A673 (cell line): ENCODE data around the gene MYLK. TPM values are rescaled to one million over a fixed set of nuclear protein-coding genes. Genes with fewer than 3 reads are reported as not detected.

ENCODE experiments used
- BruUV-seq: library from RNA; stranded (reverse); fragments of 400-500 nt; replicated peaks from 2 replicates; lab custom pipeline; 2021; lab: Mats Ljungman, UMichigan
- CTCF ChIA-PET: fragments of 300-600 bp; sonication (Branson Sonifier 250); formaldehyde crosslinking; loops from one replicate; lab custom pipeline; 2022; ENCODE audit warnings: antibody characterized with exemption; lab: Charles Lee
- POLR2A ChIA-PET: fragments of 300-600 bp; sonication (Branson Sonifier 250); formaldehyde crosslinking; loops from one replicate; lab custom pipeline; 2022; ENCODE audit warnings: antibody characterized with exemption; ENCODE audit not compliant: low non-redundant PET; lab: Charles Lee
- DNase-seq: peaks from one replicate; pipeline ENCODE4 v3.0.0-alpha.2; 2015; ENCODE audit warnings: low spot score
- H3K27ac ChIP-seq: fragments of 200-600 bp; sonication (generic); 2 replicates; pipeline ENCODE4 v1.5.1; 2016; ENCODE audit warnings: mixed run types, low read depth, mild to moderate bottlenecking, mixed read lengths, antibody characterized with exemption, low read length; ENCODE audit not compliant: poor library complexity, severe bottlenecking
- H3K27me3 ChIP-seq: fragments of 200-600 bp; sonication (generic); replicated peaks from 2 replicates; pipeline ENCODE4 v1.6.1; 2017; ENCODE audit warnings: mixed run types, low read depth, mild to moderate bottlenecking, mixed read lengths, antibody characterized with exemption, low read length; ENCODE audit not compliant: insufficient read depth, poor library complexity
- H3K36me3 ChIP-seq: fragments of 200-600 bp; sonication (generic); 2 replicates; pipeline ENCODE4 v1.6.1; 2016; ENCODE audit warnings: mixed run types, mild to moderate bottlenecking, mixed read lengths, antibody characterized with exemption, low read length; ENCODE audit not compliant: insufficient read depth, poor library complexity, severe bottlenecking
- H3K4me1 ChIP-seq: fragments of 200-600 bp; sonication (generic); 2 replicates; pipeline ENCODE4 v1.6.1; 2017; ENCODE audit warnings: mixed run types, mild to moderate bottlenecking, mixed read lengths, antibody characterized with exemption, low read length; ENCODE audit not compliant: insufficient read depth, poor library complexity, severe bottlenecking
- H3K4me3 ChIP-seq: fragments of 200-600 bp; sonication (generic); 2 replicates; pipeline ENCODE4 v1.5.1; 2016; ENCODE audit warnings: low read depth, mixed run types, mild to moderate bottlenecking, mixed read lengths, low read length; ENCODE audit not compliant: poor library complexity, severe bottlenecking
- H3K9me3 ChIP-seq: fragments of 200-600 bp; sonication (generic); 2 replicates; pipeline ENCODE4 v1.6.1; 2016; ENCODE audit warnings: mixed run types, low read depth, mild to moderate bottlenecking, mixed read lengths, antibody characterized with exemption, low read length; ENCODE audit not compliant: poor library complexity, severe bottlenecking
- CTCF ChIP-seq: fragments of 300-800, 200-600 bp; sonication (generic); conservative IDR thresholded peaks from 2 replicates; pipeline ENCODE4 v1.5.1; 2017; ENCODE audit warnings: low read depth, mild to moderate bottlenecking, antibody characterized with exemption, low read length, moderate library complexity, mixed read lengths
- EZH2 ChIP-seq: fragments of 200-600 bp; sonication (generic); IDR thresholded peaks from 2 replicates; pipeline ENCODE4 v1.6.1; 2017; ENCODE audit warnings: borderline replicate concordance, low read depth, mild to moderate bottlenecking, mixed read lengths, antibody characterized with exemption, low read length; ENCODE audit not compliant: poor library complexity, severe bottlenecking
- intact Hi-C: fragments of 100-400 bp; cut with micrococcal nuclease; formaldehyde crosslinking; loops from one replicate; pipeline ENCODE4 v1.10.0; 2022; ENCODE audit not compliant: unreplicated experiment
- total RNA-seq: library from RNA; stranded (reverse); gene quantifications from 2 replicates; pipeline ENCODE4 v1.2.3, GENCODE V29; 2021

MYLK gene
- total RNA-seq, 1 experiment from 2014 or later = 3.9 TPM

GRCh38 chr3:123668906-123669305 is 215.2 kb downstream of the MYLK start:
- Histone ChIP-seq H3K36me3 (no peaks in the 10 kb centered on the region), H3K4me1 (no peaks in the 10 kb centered on the region), H3K4me3 (no peak overlapping the region), H3K27me3 (no peaks in the 10 kb centered on the region), H3K27ac (no peak overlapping the region), H3K9me3 (no peaks in the 10 kb centered on the region)
- intact Hi-C loops = no loop called here
- no TSS peak for BruUV-seq
- DNase-seq = no peak
- TF ChIP-seq CTCF (no peak), EZH2 (no peak)
- ChIA-PET CTCF (no interaction called here), POLR2A (no interaction called here)

GRCh38 chr3:123667784-123668183 is 216.3 kb downstream of the MYLK start:
- Histone ChIP-seq H3K4me3 (no peak overlapping the region), H3K27ac (no peak overlapping the region), H3K36me3 (no peaks in the 10 kb centered on the region), H3K27me3 (no peaks in the 10 kb centered on the region), H3K9me3 (no peaks in the 10 kb centered on the region), H3K4me1 (no peaks in the 10 kb centered on the region)
- BruUV-seq = no TSS peak
- ChIA-PET CTCF (no interaction called here), POLR2A (no interaction called here)
- TF ChIP-seq CTCF = no peak
- no peak for TF ChIP-seq EZH2
- DNase-seq = no peak
- intact Hi-C loops = no loop called here

GRCh38 chr3:123664753-123665152 is 219.4 kb downstream of the MYLK start:
- no peak for DNase-seq
- ChIA-PET POLR2A (no interaction called here), CTCF (no interaction called here)
- no peaks in the 10 kb centered on the region for H3K27me3 ChIP-seq
- TF ChIP-seq EZH2 (no peak), CTCF (no peak)
- no peak overlapping the region for H3K27ac ChIP-seq
- no peaks in the 10 kb centered on the region for H3K4me1 ChIP-seq
- no peaks in the 10 kb centered on the region for H3K9me3 ChIP-seq
- intact Hi-C loops = no loop called here
- no TSS peak for BruUV-seq
- H3K36me3 ChIP-seq = no peaks in the 10 kb centered on the region
- no peak overlapping the region for H3K4me3 ChIP-seq
